ENCODE measurements around the gene THRAP3. TPM values are rescaled to one million over a fixed set of nuclear protein-coding genes. Genes with fewer than 3 reads are reported as not detected.

The THRAP3 gene
- total and polyA plus RNA-seq, 2 donors: 47.6 to 80.9 TPM

GRCh38 chr1:36256558-36257374, 32.5 kb downstream of the THRAP3 start:
- no peaks in the 10 kb centered on the region for H3K27me3 ChIP-seq (ENCODE audit: control insufficient read depth in 2 of 2, insufficient read depth in 1 of 2, low read length in 1 of 2)
- no peaks in the 10 kb centered on the region for H3K9me3 ChIP-seq (ENCODE audit: control insufficient read depth in 2 of 2, insufficient read depth in 1 of 2, low read length in 1 of 2)
- peak overlapping the region in 1 of 2 donors; percentile 18 for H3K27ac ChIP-seq (ENCODE audit: low read depth in 1 of 2, low read length in 1 of 2)
- no peak for DNase-seq (ENCODE audit: low read depth in 6 of 9, low spot score in 9 of 9)
- WGBS: 91% methylated on average over 15 of the region's 15 CpGs
- peaks cover 0 to 2% of the 10 kb centered on the region in 2 donors for H3K4me1 ChIP-seq (ENCODE audit: control insufficient read depth in 2 of 2, insufficient read depth in 2 of 2, low read length in 2 of 2)
- H3K36me3 ChIP-seq (ENCODE audit: control insufficient read depth in 2 of 2, insufficient read depth in 2 of 2, low read length in 1 of 2): peaks cover 4 to 32% of the 10 kb centered on the region in 2 donors
- no peak overlapping the region for H3K4me3 ChIP-seq (ENCODE audit: low read length in 2 of 2)

GRCh38 chr1:36257375-36257767, 33.1 kb downstream of the THRAP3 start:
- WGBS: 98% methylated on average over 2 of the region's 2 CpGs

GRCh38 chr1:36258960-36259344, 34.7 kb downstream of the THRAP3 start:
- DNase-seq (ENCODE audit: low read depth in 6 of 9, low spot score in 9 of 9): peak in 1 of 9 donors; percentile 16
- H3K36me3 ChIP-seq (ENCODE audit: control insufficient read depth in 2 of 2, insufficient read depth in 2 of 2, low read length in 1 of 2): peaks cover 4 to 35% of the 10 kb centered on the region in 2 donors
- 94% methylated on average over 1 of the region's 1 CpG for WGBS

More at GRCh38 chr1:36257375-36257767, 33.1 kb downstream of the THRAP3 start:
- H3K27me3 ChIP-seq (ENCODE audit: control insufficient read depth in 2 of 2, insufficient read depth in 1 of 2, low read length in 1 of 2): no peaks in the 10 kb centered on the region
- H3K36me3 ChIP-seq (ENCODE audit: control insufficient read depth in 2 of 2, insufficient read depth in 2 of 2, low read length in 1 of 2): peaks cover 4 to 32% of the 10 kb centered on the region in 2 donors
- H3K4me3 ChIP-seq (ENCODE audit: low read length in 2 of 2): no peak overlapping the region
- no peaks in the 10 kb centered on the region for H3K9me3 ChIP-seq (ENCODE audit: control insufficient read depth in 2 of 2, insufficient read depth in 1 of 2, low read length in 1 of 2)
- H3K27ac ChIP-seq (ENCODE audit: low read depth in 1 of 2, low read length in 1 of 2): peak overlapping the region in 1 of 2 donors; percentile 49
- H3K4me1 ChIP-seq (ENCODE audit: control insufficient read depth in 2 of 2, insufficient read depth in 2 of 2, low read length in 2 of 2): peaks cover 0 to 2% of the 10 kb centered on the region in 2 donors
- no peak for DNase-seq (ENCODE audit: low read depth in 6 of 9, low spot score in 9 of 9)

GRCh38 chr1:36268981-36269380, 44.7 kb downstream of the THRAP3 start:
- 97% methylated on average over 6 of the region's 6 CpGs for WGBS
- no peaks in the 10 kb centered on the region for H3K27me3 ChIP-seq (ENCODE audit: control insufficient read depth in 2 of 2, insufficient read depth in 1 of 2, low read length in 1 of 2)
- peaks cover 22 to 48% of the 10 kb centered on the region in 2 donors for H3K36me3 ChIP-seq (ENCODE audit: control insufficient read depth in 2 of 2, insufficient read depth in 2 of 2, low read length in 1 of 2)
- no peaks in the 10 kb centered on the region for H3K4me1 ChIP-seq (ENCODE audit: control insufficient read depth in 2 of 2, insufficient read depth in 2 of 2, low read length in 2 of 2)
- no peak overlapping the region for H3K27ac ChIP-seq (ENCODE audit: low read depth in 1 of 2, low read length in 1 of 2)
- H3K4me3 ChIP-seq (ENCODE audit: low read length in 2 of 2): no peak overlapping the region
- no peak for DNase-seq (ENCODE audit: low read depth in 6 of 9, low spot score in 9 of 9)
- no peaks in the 10 kb centered on the region for H3K9me3 ChIP-seq (ENCODE audit: control insufficient read depth in 2 of 2, insufficient read depth in 1 of 2, low read length in 1 of 2)

More at GRCh38 chr1:36258960-36259344, 34.7 kb downstream of the THRAP3 start:
- H3K27me3 ChIP-seq (ENCODE audit: control insufficient read depth in 2 of 2, insufficient read depth in 1 of 2, low read length in 1 of 2): no peaks in the 10 kb centered on the region
- peaks cover 0 to 2% of the 10 kb centered on the region in 2 donors for H3K4me1 ChIP-seq (ENCODE audit: control insufficient read depth in 2 of 2, insufficient read depth in 2 of 2, low read length in 2 of 2)
- no peaks in the 10 kb centered on the region for H3K9me3 ChIP-seq (ENCODE audit: control insufficient read depth in 2 of 2, insufficient read depth in 1 of 2, low read length in 1 of 2)
- H3K27ac ChIP-seq (ENCODE audit: low read depth in 1 of 2, low read length in 1 of 2): no peak overlapping the region
- H3K4me3 ChIP-seq (ENCODE audit: low read length in 2 of 2): no peak overlapping the region

GRCh38 chr1:36269408-36269838, 45.2 kb downstream of the THRAP3 start:
- H3K9me3 ChIP-seq (ENCODE audit: control insufficient read depth in 2 of 2, insufficient read depth in 1 of 2, low read length in 1 of 2): no peaks in the 10 kb centered on the region
- H3K4me3 ChIP-seq (ENCODE audit: low read length in 2 of 2): no peak overlapping the region
- H3K27ac ChIP-seq (ENCODE audit: low read depth in 1 of 2, low read length in 1 of 2): no peak overlapping the region
- no peaks in the 10 kb centered on the region for H3K4me1 ChIP-seq (ENCODE audit: control insufficient read depth in 2 of 2, insufficient read depth in 2 of 2, low read length in 2 of 2)
- no peak for DNase-seq (ENCODE audit: low read depth in 6 of 9, low spot score in 9 of 9)
- WGBS: 98% methylated on average over 2 of the region's 2 CpGs
- no peaks in the 10 kb centered on the region for H3K27me3 ChIP-seq (ENCODE audit: control insufficient read depth in 2 of 2, insufficient read depth in 1 of 2, low read length in 1 of 2)
- peaks cover 22 to 46% of the 10 kb centered on the region in 2 donors for H3K36me3 ChIP-seq (ENCODE audit: control insufficient read depth in 2 of 2, insufficient read depth in 2 of 2, low read length in 1 of 2)

- Histone ChIP-seq H3K27ac (ENCODE audit: low read depth in 1 of 2, low read length in 1 of 2) (no peak overlapping the region), H3K4me1 (ENCODE audit: control insufficient read depth in 2 of 2, insufficient read depth in 2 of 2, low read length in 2 of 2) (no peaks in the 10 kb centered on the region)
- 97% methylated on average over 5 of the region's 5 CpGs for WGBS
These were observed 48.8 kb downstream of the THRAP3 start for GRCh38 chr1:36273024-36273423.

GRCh38 chr1:36274201-36274600, 50.0 kb downstream of the THRAP3 start:
- no peaks in the 10 kb centered on the region for H3K4me1 ChIP-seq (ENCODE audit: control insufficient read depth in 2 of 2, insufficient read depth in 2 of 2, low read length in 2 of 2)
- 93% methylated on average over 1 of the region's 1 CpG for WGBS

More at GRCh38 chr1:36273024-36273423, 48.8 kb downstream of the THRAP3 start:
- H3K27me3 ChIP-seq (ENCODE audit: control insufficient read depth in 2 of 2, insufficient read depth in 1 of 2, low read length in 1 of 2): no peaks in the 10 kb centered on the region
- H3K4me3 ChIP-seq (ENCODE audit: low read length in 2 of 2): no peak overlapping the region
- DNase-seq (ENCODE audit: low read depth in 6 of 9, low spot score in 9 of 9): no peak
- peaks cover 19 to 35% of the 10 kb centered on the region in 2 donors for H3K36me3 ChIP-seq (ENCODE audit: control insufficient read depth in 2 of 2, insufficient read depth in 2 of 2, low read length in 1 of 2)
- H3K9me3 ChIP-seq (ENCODE audit: control insufficient read depth in 2 of 2, insufficient read depth in 1 of 2, low read length in 1 of 2): no peaks in the 10 kb centered on the region

GRCh38 chr1:36276688-36277087, 52.4 kb downstream of the THRAP3 start:
- Histone ChIP-seq H3K27me3 (ENCODE audit: control insufficient read depth in 2 of 2, insufficient read depth in 1 of 2, low read length in 1 of 2) (no peaks in the 10 kb centered on the region), H3K9me3 (ENCODE audit: control insufficient read depth in 2 of 2, insufficient read depth in 1 of 2, low read length in 1 of 2) (no peaks in the 10 kb centered on the region), H3K4me3 (ENCODE audit: low read length in 2 of 2) (no peak overlapping the region), H3K4me1 (ENCODE audit: control insufficient read depth in 2 of 2, insufficient read depth in 2 of 2, low read length in 2 of 2) (no peaks in the 10 kb centered on the region), H3K27ac (ENCODE audit: low read depth in 1 of 2, low read length in 1 of 2) (no peak overlapping the region), H3K36me3 (ENCODE audit: control insufficient read depth in 2 of 2, insufficient read depth in 2 of 2, low read length in 1 of 2) (peaks cover 6 to 25% of the 10 kb centered on the region in 2 donors)
- WGBS: 99% methylated on average over 6 of the region's 6 CpGs
- DNase-seq (ENCODE audit: low read depth in 6 of 9, low spot score in 9 of 9): no peak

More at GRCh38 chr1:36274201-36274600, 50.0 kb downstream of the THRAP3 start:
- peaks cover 19 to 28% of the 10 kb centered on the region in 2 donors for H3K36me3 ChIP-seq (ENCODE audit: control insufficient read depth in 2 of 2, insufficient read depth in 2 of 2, low read length in 1 of 2)
- no peak overlapping the region for H3K27ac ChIP-seq (ENCODE audit: low read depth in 1 of 2, low read length in 1 of 2)
- H3K4me3 ChIP-seq (ENCODE audit: low read length in 2 of 2): no peak overlapping the region
- H3K9me3 ChIP-seq (ENCODE audit: control insufficient read depth in 2 of 2, insufficient read depth in 1 of 2, low read length in 1 of 2): no peaks in the 10 kb centered on the region
- DNase-seq (ENCODE audit: low read depth in 6 of 9, low spot score in 9 of 9): no peak
- no peaks in the 10 kb centered on the region for H3K27me3 ChIP-seq (ENCODE audit: control insufficient read depth in 2 of 2, insufficient read depth in 1 of 2, low read length in 1 of 2)

GRCh38 chr1:36279110-36279788, 55.0 kb downstream of the THRAP3 start:
- Histone ChIP-seq H3K27me3 (ENCODE audit: control insufficient read depth in 2 of 2, insufficient read depth in 1 of 2, low read length in 1 of 2) (no peaks in the 10 kb centered on the region), H3K4me1 (ENCODE audit: control insufficient read depth in 2 of 2, insufficient read depth in 2 of 2, low read length in 2 of 2) (no peaks in the 10 kb centered on the region), H3K27ac (ENCODE audit: low read depth in 1 of 2, low read length in 1 of 2) (no peak overlapping the region), H3K9me3 (ENCODE audit: control insufficient read depth in 2 of 2, insufficient read depth in 1 of 2, low read length in 1 of 2) (no peaks in the 10 kb centered on the region), H3K4me3 (ENCODE audit: low read length in 2 of 2) (no peak overlapping the region), H3K36me3 (ENCODE audit: control insufficient read depth in 2 of 2, insufficient read depth in 2 of 2, low read length in 1 of 2) (peaks cover 5 to 30% of the 10 kb centered on the region in 2 donors)
- 91% methylated on average over 2 of the region's 2 CpGs for WGBS
- no peak for DNase-seq (ENCODE audit: low read depth in 6 of 9, low spot score in 9 of 9)

All from thymus (tissue), 11 donors.